GM15510 (cell line): ENCODE results near the gene AREL1.

ENCODE experiments used
- POLR2A ChIP-seq: IDR thresholded peaks from 3 replicates; pipeline ENCODE4 v1.6.1; 2011; ENCODE audit warnings: borderline replicate concordance; ENCODE audit not compliant: insufficient read length; ENCODE audit errors: extremely low read depth

AREL1 gene

GRCh38 chr14:74705613-74706500 lies 7.0 kb downstream of the AREL1 start:
- no peak for TF ChIP-seq POLR2A

- no peak for TF ChIP-seq POLR2A
Observed at GRCh38 chr14:74704656-74705055, 8.2 kb downstream of the AREL1 start.

- no peak for TF ChIP-seq POLR2A
Observed at GRCh38 chr14:74703043-74703442, 9.8 kb downstream of the AREL1 start.

GRCh38 chr14:74702293-74702692 lies 10.6 kb downstream of the AREL1 start:
- TF ChIP-seq POLR2A = no peak

- no peak for TF ChIP-seq POLR2A
Observed at GRCh38 chr14:74698465-74698864, 14.4 kb downstream of the AREL1 start.

- no peak for TF ChIP-seq POLR2A
Observed at GRCh38 chr14:74697976-74698375, 14.9 kb downstream of the AREL1 start.

- no peak for TF ChIP-seq POLR2A
Observed at GRCh38 chr14:74697543-74697942, 15.3 kb downstream of the AREL1 start.

- no peak for TF ChIP-seq POLR2A
Observed at GRCh38 chr14:74697011-74697410, 15.9 kb downstream of the AREL1 start.

GRCh38 chr14:74695406-74695805 lies 17.5 kb downstream of the AREL1 start:
- TF ChIP-seq POLR2A = no peak

- TF ChIP-seq POLR2A = no peak
Observed at GRCh38 chr14:74693191-74693590, 19.7 kb downstream of the AREL1 start.

- no peak for TF ChIP-seq POLR2A
Observed at GRCh38 chr14:74691456-74691855, 21.4 kb downstream of the AREL1 start.

GRCh38 chr14:74685921-74686678 lies 26.8 kb downstream of the AREL1 start:
- TF ChIP-seq POLR2A = no peak

GRCh38 chr14:74685056-74685455 lies 27.8 kb downstream of the AREL1 start:
- no peak for TF ChIP-seq POLR2A

- TF ChIP-seq POLR2A = no peak
Observed at GRCh38 chr14:74684434-74684833, 28.4 kb downstream of the AREL1 start.

- TF ChIP-seq POLR2A = no peak
Observed at GRCh38 chr14:74683406-74683805, 29.5 kb downstream of the AREL1 start.

GRCh38 chr14:74682169-74682952 lies 30.5 kb downstream of the AREL1 start:
- no peak for TF ChIP-seq POLR2A

- no peak for TF ChIP-seq POLR2A
Observed at GRCh38 chr14:74675219-74675618, 37.7 kb downstream of the AREL1 start.
